GM19193 (cell line): ENCODE measurements around the gene ISY1.

Experiments
- POLR2A ChIP-seq: IDR thresholded peaks from 4 replicates; pipeline ENCODE4 v1.6.1; 2011; ENCODE audit not compliant: insufficient read depth, insufficient read length; ENCODE audit errors: extremely low read depth

ISY1 gene

GRCh38 chr3:129078510-129078909, 82.4 kb downstream of the ISY1 start:
- no peak for TF ChIP-seq POLR2A
